Neural cell (in vitro differentiated cells): ENCODE measurements around the gene MYO5A. TPM values are rescaled to one million over a fixed set of nuclear protein-coding genes. Genes with fewer than 3 reads are reported as not detected.

Experiments
- H2AFZ ChIP-seq: fragments of 200-600, 300-800 bp; sonication (generic), shearing (Covaris generic); 2 replicates; pipeline ENCODE4 v1.6.0; 2014; ENCODE audit warnings: low read depth, mild to moderate bottlenecking, antibody characterized with exemption, low read length, moderate library complexity
- H3F3A ChIP-seq: fragments of 200-600 bp; shearing (Covaris generic); 2 replicates; pipeline ENCODE4 v1.6.1; 2016; ENCODE audit warnings: mild to moderate bottlenecking, moderate library complexity, mixed read lengths, antibody characterized with exemption, low read length; ENCODE audit not compliant: insufficient read depth, poor library complexity, severe bottlenecking
- H3K27ac ChIP-seq: fragments of 200-600, 300-800 bp; sonication (generic), shearing (Covaris generic); 2 replicates; pipeline ENCODE4 v1.5.1; 2014; ENCODE audit warnings: mild to moderate bottlenecking, low read length, moderate library complexity
- H3K27me3 ChIP-seq: fragments of 300-800, 200-600 bp; sonication (generic), shearing (Covaris generic); 2 replicates; pipeline ENCODE4 v1.6.0; 2014; ENCODE audit warnings: mild to moderate bottlenecking, low read depth, low read length, moderate library complexity; ENCODE audit not compliant: insufficient read depth
- H3K36me3 ChIP-seq: fragments of 300-800, 200-600 bp; sonication (generic), shearing (Covaris generic); 2 replicates; pipeline ENCODE4 v1.5.1; 2014; ENCODE audit warnings: mild to moderate bottlenecking, antibody characterized with exemption, low read length, moderate library complexity; ENCODE audit not compliant: insufficient read depth
- H3K4me2 ChIP-seq: fragments of 300-800, 200-600 bp; sonication (generic), shearing (Covaris generic); 2 replicates; pipeline ENCODE4 v1.6.0; 2014; ENCODE audit warnings: mild to moderate bottlenecking, low read length
- H3K4me3 ChIP-seq: fragments of 300-800, 200-600 bp; sonication (generic), shearing (Covaris generic); 2 replicates; pipeline ENCODE4 v1.5.1; 2014; ENCODE audit warnings: mild to moderate bottlenecking, low read length, moderate library complexity
- H3K79me2 ChIP-seq: fragments of 200-600 bp; shearing (Covaris generic); replicated peaks from 2 replicates; pipeline ENCODE4 v1.6.0; 2014; ENCODE audit warnings: mild to moderate bottlenecking, low read length, moderate library complexity; ENCODE audit not compliant: insufficient read depth
- H3K9ac ChIP-seq: fragments of 300-800, 200-600 bp; sonication (generic), shearing (Covaris generic); 2 replicates; pipeline ENCODE4 v1.6.1; 2016; ENCODE audit warnings: mild to moderate bottlenecking, low read length, mixed read lengths
- H3K9me2 ChIP-seq: fragments of 200-600 bp; shearing (Covaris generic); 2 replicates; pipeline ENCODE4 v1.6.1; 2016; ENCODE audit warnings: mild to moderate bottlenecking, low read length, mixed read lengths; ENCODE audit not compliant: insufficient read depth
- H3K9me3 ChIP-seq: fragments of 200-600, 300-800 bp; sonication (generic), shearing (Covaris generic); 2 replicates; pipeline ENCODE4 v1.6.1; 2016; ENCODE audit warnings: mild to moderate bottlenecking, mixed run types, low read length, moderate library complexity, mixed read lengths
- H4K20me1 ChIP-seq: fragments of 200-600 bp; shearing (Covaris generic); 2 replicates; pipeline ENCODE4 v1.6.1; 2016; ENCODE audit warnings: mild to moderate bottlenecking, mixed run types; ENCODE audit not compliant: insufficient read depth
- CTCF ChIP-seq: fragments of 450-650 bp; IDR thresholded peaks from 2 replicates; pipeline ENCODE4 v1.5.1; 2014; ENCODE audit warnings: antibody characterized with exemption, mild to moderate bottlenecking, moderate library complexity; ENCODE audit not compliant: poor library complexity, severe bottlenecking
- EP300 ChIP-seq: fragments of 450-650 bp; conservative IDR thresholded peaks from 2 replicates; pipeline ENCODE4 v1.6.1; 2014; ENCODE audit warnings: antibody characterized with exemption, mild to moderate bottlenecking, moderate library complexity; ENCODE audit not compliant: poor library complexity, severe bottlenecking
- EZH2 ChIP-seq: fragments of 200-600, 300-800 bp; shearing (Covaris generic), sonication (generic); IDR thresholded peaks from 2 replicates; pipeline ENCODE4 v1.6.1; 2014; ENCODE audit warnings: antibody characterized with exemption, low read length, borderline replicate concordance, mild to moderate bottlenecking; ENCODE audit not compliant: insufficient read depth, poor library complexity, severe bottlenecking
- MXI1 ChIP-seq: fragments of 450-650 bp; conservative IDR thresholded peaks from 2 replicates; pipeline ENCODE4 v1.6.1; 2014; ENCODE audit warnings: antibody characterized with exemption, mild to moderate bottlenecking; ENCODE audit not compliant: poor library complexity, severe bottlenecking
- POLR2AphosphoS5 ChIP-seq: IDR thresholded peaks from 2 replicates; pipeline ENCODE4 v1.6.1; 2012
- RAD21 ChIP-seq: fragments of 450-650 bp; conservative IDR thresholded peaks from 2 replicates; pipeline ENCODE4 v1.6.1; 2014; ENCODE audit warnings: antibody characterized with exemption, mild to moderate bottlenecking, moderate library complexity
- SMC3 ChIP-seq: fragments of 450-650 bp; conservative IDR thresholded peaks from 2 replicates; pipeline ENCODE4 v1.6.1; 2014; ENCODE audit warnings: antibody characterized with exemption, mild to moderate bottlenecking, moderate library complexity; ENCODE audit not compliant: poor library complexity
- TAF1 ChIP-seq: IDR thresholded peaks from 2 replicates; pipeline ENCODE4 v1.6.1; 2012; ENCODE audit warnings: low read depth
- polyA plus RNA-seq: library from polyadenylated mRNA; depleted of rRNA; stranded (reverse); fragments of >200 nt; gene quantifications from 2 replicates; pipeline ENCODE4 v1.2.3, GENCODE V29; 2014
- TF ChIP-seq, protein P1 (sequence below): IDR thresholded peaks from 2 replicates; pipeline ENCODE4 v1.6.1; 2012; ENCODE audit warnings: borderline replicate concordance

MYO5A gene
- polyA plus RNA-seq, 1 donor from 2014 or later, result 43.8 TPM

GRCh38 chr15:52480990-52481389 lies 47.7 kb downstream of the MYO5A start:
- no peaks in the 10 kb centered on the region for H3F3A ChIP-seq
- no peaks in the 10 kb centered on the region for H3K36me3 ChIP-seq
- peaks cover 28% of the 10 kb centered on the region for H3K79me2 ChIP-seq
- H2AFZ ChIP-seq, result no peak overlapping the region
- no peak overlapping the region for H3K4me2 ChIP-seq
- no peak overlapping the region for H3K27ac ChIP-seq
- no peak overlapping the region for H3K4me3 ChIP-seq
- H3K9ac ChIP-seq, result no peak overlapping the region
- no peaks in the 10 kb centered on the region for H3K9me2 ChIP-seq
- no peaks in the 10 kb centered on the region for H3K27me3 ChIP-seq
- TF ChIP-seq, protein P1, sequence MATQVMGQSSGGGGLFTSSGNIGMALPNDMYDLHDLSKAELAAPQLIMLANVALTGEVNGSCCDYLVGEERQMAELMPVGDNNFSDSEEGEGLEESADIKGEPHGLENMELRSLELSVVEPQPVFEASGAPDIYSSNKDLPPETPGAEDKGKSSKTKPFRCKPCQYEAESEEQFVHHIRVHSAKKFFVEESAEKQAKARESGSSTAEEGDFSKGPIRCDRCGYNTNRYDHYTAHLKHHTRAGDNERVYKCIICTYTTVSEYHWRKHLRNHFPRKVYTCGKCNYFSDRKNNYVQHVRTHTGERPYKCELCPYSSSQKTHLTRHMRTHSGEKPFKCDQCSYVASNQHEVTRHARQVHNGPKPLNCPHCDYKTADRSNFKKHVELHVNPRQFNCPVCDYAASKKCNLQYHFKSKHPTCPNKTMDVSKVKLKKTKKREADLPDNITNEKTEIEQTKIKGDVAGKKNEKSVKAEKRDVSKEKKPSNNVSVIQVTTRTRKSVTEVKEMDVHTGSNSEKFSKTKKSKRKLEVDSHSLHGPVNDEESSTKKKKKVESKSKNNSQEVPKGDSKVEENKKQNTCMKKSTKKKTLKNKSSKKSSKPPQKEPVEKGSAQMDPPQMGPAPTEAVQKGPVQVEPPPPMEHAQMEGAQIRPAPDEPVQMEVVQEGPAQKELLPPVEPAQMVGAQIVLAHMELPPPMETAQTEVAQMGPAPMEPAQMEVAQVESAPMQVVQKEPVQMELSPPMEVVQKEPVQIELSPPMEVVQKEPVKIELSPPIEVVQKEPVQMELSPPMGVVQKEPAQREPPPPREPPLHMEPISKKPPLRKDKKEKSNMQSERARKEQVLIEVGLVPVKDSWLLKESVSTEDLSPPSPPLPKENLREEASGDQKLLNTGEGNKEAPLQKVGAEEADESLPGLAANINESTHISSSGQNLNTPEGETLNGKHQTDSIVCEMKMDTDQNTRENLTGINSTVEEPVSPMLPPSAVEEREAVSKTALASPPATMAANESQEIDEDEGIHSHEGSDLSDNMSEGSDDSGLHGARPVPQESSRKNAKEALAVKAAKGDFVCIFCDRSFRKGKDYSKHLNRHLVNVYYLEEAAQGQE, result no peak
- TF ChIP-seq MXI1, result no peak
- no peak for TF ChIP-seq EP300
- no peak for TF ChIP-seq RAD21
- no peaks in the 10 kb centered on the region for H4K20me1 ChIP-seq
- no peaks in the 10 kb centered on the region for H3K9me3 ChIP-seq

- Histone ChIP-seq H2AFZ (no peak overlapping the region), H3K79me2 (peaks cover 33% of the 10 kb centered on the region), H3K9me2 (no peaks in the 10 kb centered on the region), H3F3A (no peaks in the 10 kb centered on the region), H3K27me3 (no peaks in the 10 kb centered on the region), H3K27ac (no peak overlapping the region), H3K9me3 (no peaks in the 10 kb centered on the region), H4K20me1 (no peaks in the 10 kb centered on the region), H3K4me2 (no peak overlapping the region), H3K9ac (no peak overlapping the region), H3K4me3 (no peak overlapping the region), H3K36me3 (no peaks in the 10 kb centered on the region)
- TF ChIP-seq, protein P1, result no peak
- TF ChIP-seq RAD21, result no peak
Observed at GRCh38 chr15:52466716-52467115, 62.0 kb downstream of the MYO5A start.

DNA sequence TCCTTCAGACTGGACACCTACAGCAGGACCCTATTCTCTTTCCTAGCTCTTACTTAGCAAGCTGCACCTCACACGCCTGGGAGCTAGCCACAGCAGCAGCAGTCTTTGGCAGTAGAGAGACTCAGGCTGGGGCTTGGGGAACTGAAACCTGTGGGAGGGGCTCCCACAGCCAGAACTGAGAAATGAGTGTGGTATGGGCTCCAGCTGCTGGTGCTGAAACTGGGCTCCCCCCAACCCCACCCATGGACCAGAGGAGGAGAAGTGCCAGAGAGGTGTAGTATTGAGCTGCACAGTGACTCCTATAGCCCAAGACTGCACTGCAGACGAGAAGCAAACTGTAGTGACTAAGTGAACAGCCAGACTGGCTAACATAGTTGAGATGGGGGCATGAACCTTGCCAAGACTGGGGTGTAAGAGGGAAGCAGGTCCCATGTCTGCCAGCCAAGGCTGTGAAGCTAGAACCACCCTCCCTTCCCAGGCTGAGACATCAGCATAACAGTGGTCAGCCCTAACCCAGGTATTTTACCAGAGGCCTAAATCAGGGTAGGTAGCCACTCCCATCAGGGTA lies 62.5 kb downstream of the MYO5A start:
- H3K79me2 ChIP-seq, result peaks cover 33% of the 10 kb centered on the region
- H4K20me1 ChIP-seq, result no peaks in the 10 kb centered on the region
- no peaks in the 10 kb centered on the region for H3K27me3 ChIP-seq
- H3F3A ChIP-seq, result no peaks in the 10 kb centered on the region
- H3K27ac ChIP-seq, result no peak overlapping the region
- no peaks in the 10 kb centered on the region for H3K36me3 ChIP-seq
- no peak overlapping the region for H3K4me3 ChIP-seq
- no peak overlapping the region for H3K4me2 ChIP-seq
- TF ChIP-seq CTCF (no peak), RAD21 (no peak), EP300 (no peak), SMC3 (no peak), TAF1 (no peak), EZH2 (no peak), MXI1 (no peak), POLR2AphosphoS5 (no peak)
- TF ChIP-seq, protein P1, result no peak
- H3K9ac ChIP-seq, result no peak overlapping the region
- H2AFZ ChIP-seq, result no peak overlapping the region
- no peaks in the 10 kb centered on the region for H3K9me2 ChIP-seq
- no peaks in the 10 kb centered on the region for H3K9me3 ChIP-seq
